ENCODE measurements around the gene TDRD7. TPM values are rescaled to one million over a fixed set of nuclear protein-coding genes. Genes with fewer than 3 reads are reported as not detected.
A peak's percentile ranks its signal among the peaks of the same experiment; 100 is the strongest.

Gene TDRD7
- total and polyA plus RNA-seq, 2 of the 13 experiments (the other 11 are each of a cell fraction or from before 2014, with no cell fraction given) = 9.8 to 15.5 TPM

GRCh38 chr9:97431549-97432143 lies 19.8 kb downstream of the TDRD7 start:
- no peak for FAIRE-seq
- H3K4me3 ChIP-seq (replicated peaks in 1 of 3; ENCODE audit: insufficient read depth in 1 of 3, low read depth in 2 of 3, low read length in 3 of 3) = no peak overlapping the region
- no peak overlapping the region for H3K27ac ChIP-seq (ENCODE audit: extremely low read length, insufficient read depth, low read length)
- no peak overlapping the region for H3K4me2 ChIP-seq (ENCODE audit: low read depth, low read length)
- H3K27me3 ChIP-seq (ENCODE audit: control insufficient read depth in 1 of 2, insufficient read depth in 2 of 2, low read length in 2 of 2) = no peaks in the 10 kb centered on the region
- DNase-seq (ENCODE audit: low spot score) = no peak
- H4K20me1 ChIP-seq (ENCODE audit: insufficient read depth, low read length) = no peaks in the 10 kb centered on the region
- no peak overlapping the region for H3K9ac ChIP-seq (ENCODE audit: insufficient read depth, low read depth, low read length)
- H3K36me3 ChIP-seq (replicated peaks in 1 of 2; ENCODE audit: control insufficient read depth in 1 of 2, insufficient read depth in 2 of 2, low read length in 2 of 2) = peaks cover 11 to 58% of the 10 kb centered on the region in 2 experiments
- in situ Hi-C loops (cut with HindIII; ENCODE audit: extremely low pct_ligation_motif_present, low pct_unique_long_range_greater_than_20kb) = no loop called here
- H2AFZ ChIP-seq (ENCODE audit: low read length) = no peak overlapping the region
- H3K4me1 ChIP-seq (ENCODE audit: insufficient read depth, low read length) = no peaks in the 10 kb centered on the region
- ATAC-seq = no peak
- H3K9me3 ChIP-seq (ENCODE audit: low read length) = no peaks in the 10 kb centered on the region
- CTCF ChIA-PET (ENCODE audit: low intra/inter-chr PET ratio, low total read pairs) = no interaction called here
- BruUV-seq (replicated peaks) = no TSS peak
- no peak for TF ChIP-seq TFAP4 (IDR thresholded peaks at IDR 0.05; ENCODE audit: borderline replicate concordance, low read depth)
- peak; percentile 33 to 56 for TF ChIP-seq MAFK (conservative IDR thresholded peaks at IDR 0.05 in 1 of 2, IDR thresholded peaks at IDR 0.05 in 1 of 2; ENCODE audit: low read length in 2 of 2)
- intact Hi-C loops (cut with micrococcal nuclease; ENCODE audit: unreplicated experiment) = no loop called here
- POLR2A ChIA-PET = no interaction called here
- WGBS (ENCODE audit: low lambda C conversion rate) = 91% methylated on average over 5 of the region's 5 CpGs
- H3K79me2 ChIP-seq (ENCODE audit: insufficient read depth, low read length) = no peaks in the 10 kb centered on the region

GRCh38 chr9:97437051-97437600 lies 25.2 kb downstream of the TDRD7 start:
- FAIRE-seq (no peak), DNase-seq (ENCODE audit: low spot score) (no peak), ATAC-seq (no peak)
- Histone ChIP-seq H3K9me3 (ENCODE audit: low read length) (no peaks in the 10 kb centered on the region), H3K27me3 (ENCODE audit: control insufficient read depth in 1 of 2, insufficient read depth in 2 of 2, low read length in 2 of 2) (no peaks in the 10 kb centered on the region), H3K9ac (ENCODE audit: insufficient read depth, low read depth, low read length) (no peak overlapping the region), H3K4me3 (replicated peaks in 1 of 3; ENCODE audit: insufficient read depth in 1 of 3, low read depth in 2 of 3, low read length in 3 of 3) (no peak overlapping the region), H4K20me1 (ENCODE audit: insufficient read depth, low read length) (no peaks in the 10 kb centered on the region), H2AFZ (ENCODE audit: low read length) (no peak overlapping the region), H3K27ac (ENCODE audit: extremely low read length, insufficient read depth, low read length) (no peak overlapping the region), H3K36me3 (replicated peaks in 1 of 2; ENCODE audit: control insufficient read depth in 1 of 2, insufficient read depth in 2 of 2, low read length in 2 of 2) (peaks cover 3 to 36% of the 10 kb centered on the region in 2 experiments; a peak in 4 of 5 replicates), H3K79me2 (ENCODE audit: insufficient read depth, low read length) (no peaks in the 10 kb centered on the region), H3K4me2 (ENCODE audit: low read depth, low read length) (no peak overlapping the region), H3K4me1 (ENCODE audit: insufficient read depth, low read length) (no peaks in the 10 kb centered on the region)
- ChIA-PET POLR2A (no interaction called here), CTCF (ENCODE audit: low intra/inter-chr PET ratio, low total read pairs) (no interaction called here)
- in situ Hi-C loops (cut with HindIII; ENCODE audit: extremely low pct_ligation_motif_present, low pct_unique_long_range_greater_than_20kb) (no loop called here), intact Hi-C loops (cut with micrococcal nuclease; ENCODE audit: unreplicated experiment) (no loop called here)
- WGBS (ENCODE audit: low lambda C conversion rate) = 100% methylated on average over 1 of the region's 1 CpG
- BruUV-seq (replicated peaks) = no TSS peak
- no peak for TF ChIP-seq GATAD2A (CRISPR knock-in tag; IDR thresholded peaks at IDR 0.05)
- no peak for TF ChIP-seq MLX (CRISPR knock-in tag; IDR thresholded peaks at IDR 0.05)
- TF ChIP-seq SRSF9 (IDR thresholded peaks at IDR 0.05; ENCODE audit: borderline replicate concordance, insufficient read depth, low read depth, low read length, poor library complexity, severe bottlenecking) = no peak
- TF ChIP-seq ZBTB46 (CRISPR knock-in tag; IDR thresholded peaks at IDR 0.05; ENCODE audit: borderline replicate concordance) = no peak
- no peak for TF ChIP-seq IRF9 (CRISPR knock-in tag; IDR thresholded peaks at IDR 0.05; ENCODE audit: borderline replicate concordance)
- TF ChIP-seq ZNF362 (CRISPR knock-in tag; IDR thresholded peaks at IDR 0.05; ENCODE audit: borderline replicate concordance) = no peak
- no peak for TF ChIP-seq GZF1 (CRISPR knock-in tag; IDR thresholded peaks at IDR 0.05)
- no peak for TF ChIP-seq HNRNPLL (IDR thresholded peaks at IDR 0.05; ENCODE audit: low read depth, low read length, poor library complexity, severe bottlenecking)
- no peak for TF ChIP-seq PHF8 (CRISPR knock-in tag; IDR thresholded peaks at IDR 0.05)
- no peak for TF ChIP-seq HOXA7 (CRISPR knock-in tag; IDR thresholded peaks at IDR 0.05)

All from HepG2 (cell line).